ENCODE data around the gene MYO1D. TPM values are rescaled to one million over a fixed set of nuclear protein-coding genes. Genes with fewer than 3 reads are reported as not detected.
"Not testable (repeated sequence)": the region's sequence is repeated elsewhere in the genome, so short reads cannot be mapped to it uniquely, and the experiment has no call there.

The MYO1D gene
- total and polyA plus RNA-seq, 8 donors, result 11.6 to 727 (median 73.4) TPM

- Histone ChIP-seq H3K27ac (no peak overlapping the region), H3K36me3 (no peaks in the 10 kb centered on the region), H3K27me3 (no peaks in the 10 kb centered on the region), H3K4me1 (peaks cover 0 to 15% (median 6%) of the 10 kb centered on the region in 4 donors), H3K9me3 (no peaks in the 10 kb centered on the region), H3K4me3 (no peak overlapping the region)
- DNase-seq, result no peak
- TF ChIP-seq EP300 (IDR thresholded peaks at IDR 0.05) (no peak), POLR2A (IDR thresholded peaks at IDR 0.05) (no peak), CTCF (IDR thresholded peaks at IDR 0.05) (no peak), POLR2AphosphoS5 (IDR thresholded peaks at IDR 0.05) (no peak)
- WGBS, 5 donors, result 66 to 79% (median 76%) methylated on average over 8 of the region's 8 CpGs
- intact Hi-C loops (cut with DNase I; ENCODE audit: low total_unique reads), result no loop called here
These were observed 43.4 kb upstream of the MYO1D start for GRCh38 chr17:32920293-32920692.

DNA sequence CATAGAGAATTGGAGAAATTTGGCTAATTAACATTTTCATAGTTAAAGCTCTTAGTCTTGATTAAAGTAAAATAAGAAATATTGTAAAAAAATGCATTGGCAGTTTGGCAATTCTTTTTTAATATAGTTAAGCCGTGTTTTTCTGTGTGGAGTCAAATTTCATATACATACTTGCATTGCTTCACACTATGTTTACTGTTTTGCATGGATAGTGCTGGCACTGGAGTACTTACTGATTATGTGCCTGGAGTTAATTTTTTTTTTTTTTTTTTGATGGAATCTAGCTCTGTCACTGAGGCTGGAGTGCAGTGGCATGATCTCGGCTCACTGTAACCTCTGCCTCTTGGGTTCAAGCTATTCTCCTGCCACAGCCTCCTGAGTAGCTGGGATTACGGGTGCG lies 43.0 kb upstream of the MYO1D start:
- intact Hi-C loops (cut with DNase I; ENCODE audit: low total_unique reads); H3K36me3 ChIP-seq; H3K4me3 ChIP-seq; DNase-seq; H3K27ac ChIP-seq; H3K27me3 ChIP-seq; H3K9me3 ChIP-seq: not testable (repeated sequence)
- H3K4me1 ChIP-seq, result peaks cover 0 to 19% (median 8%) of the 10 kb centered on the region in 4 donors
- WGBS, 5 donors, result 68 to 81% (median 76%) methylated on average over 4 of the region's 4 CpGs

GRCh38 chr17:32917842-32918241 lies 40.9 kb upstream of the MYO1D start:
- TF ChIP-seq CTCF (IDR thresholded peaks at IDR 0.05) (no peak), EP300 (IDR thresholded peaks at IDR 0.05) (no peak), POLR2AphosphoS5 (IDR thresholded peaks at IDR 0.05) (no peak), POLR2A (IDR thresholded peaks at IDR 0.05) (no peak)
- 80 to 91% (median 89%) methylated on average over 5 of the region's 5 CpGs for WGBS, 5 donors
- peak overlapping the region in 1 of 4 donors; percentile 16 for H3K4me3 ChIP-seq
- H3K36me3 ChIP-seq, result no peaks in the 10 kb centered on the region
- H3K9me3 ChIP-seq, result no peaks in the 10 kb centered on the region
- no peak for DNase-seq
- peak overlapping the region in 2 of 5 donors; percentile 56 to 59 for H3K27ac ChIP-seq
- peaks cover 0 to 25% (median 9%) of the 10 kb centered on the region in 4 donors for H3K4me1 ChIP-seq
- H3K27me3 ChIP-seq, result no peaks in the 10 kb centered on the region
- intact Hi-C loops (cut with DNase I; ENCODE audit: low total_unique reads), result no loop called here

- H3K27ac ChIP-seq, result peak overlapping the region in 2 of 5 donors; percentile 56 to 59
- H3K4me1 ChIP-seq, result peaks cover 3 to 33% (median 15%) of the 10 kb centered on the region in 4 donors
- peak overlapping the region in 1 of 4 donors; percentile 16 for H3K4me3 ChIP-seq
- H3K9me3 ChIP-seq, result no peaks in the 10 kb centered on the region
- no peaks in the 10 kb centered on the region for H3K36me3 ChIP-seq
- intact Hi-C loops (cut with DNase I; ENCODE audit: low total_unique reads), result no loop called here
- no peak for DNase-seq
- no peak for TF ChIP-seq EP300 (IDR thresholded peaks at IDR 0.05)
- TF ChIP-seq POLR2A (IDR thresholded peaks at IDR 0.05), result no peak
- no peak for TF ChIP-seq CTCF (IDR thresholded peaks at IDR 0.05)
- no peak for TF ChIP-seq POLR2AphosphoS5 (IDR thresholded peaks at IDR 0.05)
- no peaks in the 10 kb centered on the region for H3K27me3 ChIP-seq
These were observed 40.2 kb upstream of the MYO1D start for GRCh38 chr17:32917081-32917480.

GRCh38 chr17:32916134-32916533 lies 39.2 kb upstream of the MYO1D start:
- WGBS, 5 donors, result 54 to 72% (median 63%) methylated on average over 3 of the region's 3 CpGs
- intact Hi-C loops (cut with DNase I; ENCODE audit: low total_unique reads), result no loop called here
- H3K4me1 ChIP-seq, result peaks cover 12 to 41% (median 25%) of the 10 kb centered on the region in 4 donors
- peak overlapping the region in 1 of 5 donors; percentile 56 for H3K27ac ChIP-seq
- no peak overlapping the region for H3K4me3 ChIP-seq
- TF ChIP-seq EP300 (IDR thresholded peaks at IDR 0.05) (no peak), POLR2A (IDR thresholded peaks at IDR 0.05) (no peak), CTCF (IDR thresholded peaks at IDR 0.05) (no peak), POLR2AphosphoS5 (IDR thresholded peaks at IDR 0.05) (no peak)
- H3K9me3 ChIP-seq, result no peaks in the 10 kb centered on the region
- no peaks in the 10 kb centered on the region for H3K27me3 ChIP-seq
- DNase-seq, result no peak
- no peaks in the 10 kb centered on the region for H3K36me3 ChIP-seq
